A549 (cell line): ENCODE measurements around the gene CLDN6.

Source experiments
- BHLHE40 ChIP-seq: IDR thresholded peaks from 2 replicates; pipeline ENCODE4 v1.6.1; 2012; ENCODE audit warnings: low read depth, low read length, inconsistent platforms
- CEBPB ChIP-seq, 2 experiments: fragments of >200 bp in 1 of 2; sonication (Bioruptor Twin) in 1 of 2; formaldehyde crosslinking in 1 of 2; IDR thresholded peaks; 2 replicates each; pipeline ENCODE4 v1.6.1; 2012 to 2016
- CHD2 ChIP-seq: fragments of 150-350 bp; IDR thresholded peaks from 2 replicates; pipeline ENCODE4 v1.6.1; 2014; ENCODE audit warnings: low read length; ENCODE audit not compliant: partially characterized antibody
- EP300 ChIP-seq, 2 experiments: fragments of >200 bp; sonication (Bioruptor Twin); formaldehyde crosslinking; IDR thresholded peaks; 2 replicates in 1 of 2; 3 replicates in 1 of 2; pipeline ENCODE4 v1.6.1; 2016 to 2017
- JUNB ChIP-seq: fragments of >200 bp; sonication (Bioruptor Twin); formaldehyde crosslinking; IDR thresholded peaks from 2 replicates; pipeline ENCODE4 v1.6.1; 2016
- POLR2A ChIP-seq: IDR thresholded peaks from 2 replicates; pipeline ENCODE4 v1.6.1; 2012; ENCODE audit warnings: mild to moderate bottlenecking, low read length
- RARB ChIP-seq: fragments of 250-450 bp; sonication (Bioruptor Pico); IDR thresholded peaks from 2 replicates; pipeline ENCODE4 v1.8.0; 2021; ENCODE audit warnings: mild to moderate bottlenecking, moderate library complexity
- RNF2 ChIP-seq: fragments of 200-600 bp; sonication (generic); IDR thresholded peaks from 2 replicates; pipeline ENCODE4 v1.6.1; 2016; ENCODE audit warnings: low read depth, mild to moderate bottlenecking, antibody characterized with exemption, moderate library complexity, borderline replicate concordance
- SREBF2 ChIP-seq: fragments of 450-650 bp; IDR thresholded peaks from 2 replicates; pipeline ENCODE4 v1.6.1; 2014; ENCODE audit warnings: mild to moderate bottlenecking, moderate library complexity
- USF2 ChIP-seq: fragments of 450-650 bp; IDR thresholded peaks from 2 replicates; pipeline ENCODE4 v1.6.1; 2014; ENCODE audit warnings: antibody characterized with exemption
- ZFP36 ChIP-seq: fragments of 450-650 bp; IDR thresholded peaks from 2 replicates; pipeline ENCODE4 v1.6.1; 2014; ENCODE audit warnings: borderline replicate concordance; ENCODE audit not compliant: partially characterized antibody
- TF ChIP-seq, protein P1 (sequence below): fragments of >200 bp; sonication (Bioruptor Twin); formaldehyde crosslinking; IDR thresholded peaks from 3 replicates; pipeline ENCODE4 v1.5.1; 2016

GRCh38 chr16:3014971-3015370 is 3.0 kb downstream of the CLDN6 start:
- TF ChIP-seq, protein P1, sequence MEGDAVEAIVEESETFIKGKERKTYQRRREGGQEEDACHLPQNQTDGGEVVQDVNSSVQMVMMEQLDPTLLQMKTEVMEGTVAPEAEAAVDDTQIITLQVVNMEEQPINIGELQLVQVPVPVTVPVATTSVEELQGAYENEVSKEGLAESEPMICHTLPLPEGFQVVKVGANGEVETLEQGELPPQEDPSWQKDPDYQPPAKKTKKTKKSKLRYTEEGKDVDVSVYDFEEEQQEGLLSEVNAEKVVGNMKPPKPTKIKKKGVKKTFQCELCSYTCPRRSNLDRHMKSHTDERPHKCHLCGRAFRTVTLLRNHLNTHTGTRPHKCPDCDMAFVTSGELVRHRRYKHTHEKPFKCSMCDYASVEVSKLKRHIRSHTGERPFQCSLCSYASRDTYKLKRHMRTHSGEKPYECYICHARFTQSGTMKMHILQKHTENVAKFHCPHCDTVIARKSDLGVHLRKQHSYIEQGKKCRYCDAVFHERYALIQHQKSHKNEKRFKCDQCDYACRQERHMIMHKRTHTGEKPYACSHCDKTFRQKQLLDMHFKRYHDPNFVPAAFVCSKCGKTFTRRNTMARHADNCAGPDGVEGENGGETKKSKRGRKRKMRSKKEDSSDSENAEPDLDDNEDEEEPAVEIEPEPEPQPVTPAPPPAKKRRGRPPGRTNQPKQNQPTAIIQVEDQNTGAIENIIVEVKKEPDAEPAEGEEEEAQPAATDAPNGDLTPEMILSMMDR = no peak
- TF ChIP-seq SREBF2 (no peak), RNF2 (no peak), RARB (CRISPR knock-in tag) (no peak), CHD2 (no peak), POLR2A (no peak), CEBPB (IDR thresholded peaks at IDR 0.05) (no peak), BHLHE40 (no peak), EP300 (IDR thresholded peaks at IDR 0.05) (no peak), JUNB (no peak), USF2 (no peak), ZFP36 (no peak)
